Measurements from ENCODE around the gene SRRM4.

- no peak for TF ChIP-seq CTCF (IDR thresholded peaks at IDR 0.05)
- TF ChIP-seq POLR2A (IDR thresholded peaks at IDR 0.05) = no peak
- no peak for TF ChIP-seq EP300 (IDR thresholded peaks at IDR 0.05)
Observed at GRCh38 chr12:119089380-119090013, 108.2 kb downstream of the SRRM4 start.
